Liver (tissue), 3 donors: ENCODE results near the gene STK33.

Source experiments
- CTCF ChIP-seq: fragments of 150-350 bp; IDR thresholded peaks from 2 replicates; pipeline ENCODE4 v1.5.1; 2017; ENCODE audit warnings: improper control_type of control experiment, low read depth, low read length; ENCODE audit not compliant: missing input control
- EGR1 ChIP-seq, 2 donors: IDR thresholded peaks; 2 replicates each; pipeline ENCODE4 v1.6.1; 2016 to 2018; ENCODE audit warnings: antibody characterized with exemption in 2 of 2, low read depth in 2 of 2
- RAD21 ChIP-seq, 2 donors: IDR thresholded peaks; 2 replicates each; pipeline ENCODE4 v1.6.1; 2016; ENCODE audit warnings: antibody characterized with exemption in 2 of 2, mild to moderate bottlenecking in 2 of 2
- YY1 ChIP-seq: IDR thresholded peaks from 2 replicates; pipeline ENCODE4 v1.6.1; 2016; ENCODE audit warnings: antibody characterized with exemption, mild to moderate bottlenecking
- TF ChIP-seq, protein P1 (sequence below): IDR thresholded peaks from 2 replicates; pipeline ENCODE4 v1.6.1; 2016; ENCODE audit warnings: antibody characterized with exemption, mild to moderate bottlenecking
- TF ChIP-seq, protein P2 (sequence below): IDR thresholded peaks from 2 replicates; pipeline ENCODE4 v1.6.1; 2016; ENCODE audit warnings: antibody characterized with exemption
- donor health status: healthy.
- donor health status: healthy.

GRCh38 chr11:8541448-8541847 is 52.6 kb downstream of the STK33 start:
- no peak for TF ChIP-seq RAD21 (IDR thresholded peaks at IDR 0.05)
- TF ChIP-seq CTCF: no peak
- TF ChIP-seq, protein P1, sequence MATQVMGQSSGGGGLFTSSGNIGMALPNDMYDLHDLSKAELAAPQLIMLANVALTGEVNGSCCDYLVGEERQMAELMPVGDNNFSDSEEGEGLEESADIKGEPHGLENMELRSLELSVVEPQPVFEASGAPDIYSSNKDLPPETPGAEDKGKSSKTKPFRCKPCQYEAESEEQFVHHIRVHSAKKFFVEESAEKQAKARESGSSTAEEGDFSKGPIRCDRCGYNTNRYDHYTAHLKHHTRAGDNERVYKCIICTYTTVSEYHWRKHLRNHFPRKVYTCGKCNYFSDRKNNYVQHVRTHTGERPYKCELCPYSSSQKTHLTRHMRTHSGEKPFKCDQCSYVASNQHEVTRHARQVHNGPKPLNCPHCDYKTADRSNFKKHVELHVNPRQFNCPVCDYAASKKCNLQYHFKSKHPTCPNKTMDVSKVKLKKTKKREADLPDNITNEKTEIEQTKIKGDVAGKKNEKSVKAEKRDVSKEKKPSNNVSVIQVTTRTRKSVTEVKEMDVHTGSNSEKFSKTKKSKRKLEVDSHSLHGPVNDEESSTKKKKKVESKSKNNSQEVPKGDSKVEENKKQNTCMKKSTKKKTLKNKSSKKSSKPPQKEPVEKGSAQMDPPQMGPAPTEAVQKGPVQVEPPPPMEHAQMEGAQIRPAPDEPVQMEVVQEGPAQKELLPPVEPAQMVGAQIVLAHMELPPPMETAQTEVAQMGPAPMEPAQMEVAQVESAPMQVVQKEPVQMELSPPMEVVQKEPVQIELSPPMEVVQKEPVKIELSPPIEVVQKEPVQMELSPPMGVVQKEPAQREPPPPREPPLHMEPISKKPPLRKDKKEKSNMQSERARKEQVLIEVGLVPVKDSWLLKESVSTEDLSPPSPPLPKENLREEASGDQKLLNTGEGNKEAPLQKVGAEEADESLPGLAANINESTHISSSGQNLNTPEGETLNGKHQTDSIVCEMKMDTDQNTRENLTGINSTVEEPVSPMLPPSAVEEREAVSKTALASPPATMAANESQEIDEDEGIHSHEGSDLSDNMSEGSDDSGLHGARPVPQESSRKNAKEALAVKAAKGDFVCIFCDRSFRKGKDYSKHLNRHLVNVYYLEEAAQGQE: no peak
- TF ChIP-seq, protein P2, sequence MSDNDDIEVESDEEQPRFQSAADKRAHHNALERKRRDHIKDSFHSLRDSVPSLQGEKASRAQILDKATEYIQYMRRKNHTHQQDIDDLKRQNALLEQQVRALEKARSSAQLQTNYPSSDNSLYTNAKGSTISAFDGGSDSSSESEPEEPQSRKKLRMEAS: no peak
- no peak for TF ChIP-seq YY1
- no peak for TF ChIP-seq EGR1 (IDR thresholded peaks at IDR 0.05; ENCODE audit: low read depth in 2 of 2)
